MM.1S (cell line): Measurements from ENCODE around the gene MACROD2.

ENCODE experiments used
- EZH2 ChIP-seq: fragments of 300-600 bp; sonication (generic); optimal IDR thresholded peaks from 2 replicates; pipeline ENCODE3; 2017; ENCODE audit warnings: low read depth, mild to moderate bottlenecking, antibody characterized with exemption, low read length, mixed read lengths
- TF ChIP-seq, protein P1 (sequence below): fragments of 300-600 bp; sonication (generic); IDR thresholded peaks from 2 replicates; pipeline ENCODE4 v1.5.1; 2016; ENCODE audit warnings: antibody characterized with exemption, low read length, mixed read lengths

GRCh38 chr20:15535863-15536262 is 1540.5 kb downstream of the MACROD2 start:
- TF ChIP-seq, protein P1, sequence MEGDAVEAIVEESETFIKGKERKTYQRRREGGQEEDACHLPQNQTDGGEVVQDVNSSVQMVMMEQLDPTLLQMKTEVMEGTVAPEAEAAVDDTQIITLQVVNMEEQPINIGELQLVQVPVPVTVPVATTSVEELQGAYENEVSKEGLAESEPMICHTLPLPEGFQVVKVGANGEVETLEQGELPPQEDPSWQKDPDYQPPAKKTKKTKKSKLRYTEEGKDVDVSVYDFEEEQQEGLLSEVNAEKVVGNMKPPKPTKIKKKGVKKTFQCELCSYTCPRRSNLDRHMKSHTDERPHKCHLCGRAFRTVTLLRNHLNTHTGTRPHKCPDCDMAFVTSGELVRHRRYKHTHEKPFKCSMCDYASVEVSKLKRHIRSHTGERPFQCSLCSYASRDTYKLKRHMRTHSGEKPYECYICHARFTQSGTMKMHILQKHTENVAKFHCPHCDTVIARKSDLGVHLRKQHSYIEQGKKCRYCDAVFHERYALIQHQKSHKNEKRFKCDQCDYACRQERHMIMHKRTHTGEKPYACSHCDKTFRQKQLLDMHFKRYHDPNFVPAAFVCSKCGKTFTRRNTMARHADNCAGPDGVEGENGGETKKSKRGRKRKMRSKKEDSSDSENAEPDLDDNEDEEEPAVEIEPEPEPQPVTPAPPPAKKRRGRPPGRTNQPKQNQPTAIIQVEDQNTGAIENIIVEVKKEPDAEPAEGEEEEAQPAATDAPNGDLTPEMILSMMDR = no peak
- TF ChIP-seq EZH2 = no peak
